ENCODE measurements around the gene ZBTB20.

Gene ZBTB20

DNA sequence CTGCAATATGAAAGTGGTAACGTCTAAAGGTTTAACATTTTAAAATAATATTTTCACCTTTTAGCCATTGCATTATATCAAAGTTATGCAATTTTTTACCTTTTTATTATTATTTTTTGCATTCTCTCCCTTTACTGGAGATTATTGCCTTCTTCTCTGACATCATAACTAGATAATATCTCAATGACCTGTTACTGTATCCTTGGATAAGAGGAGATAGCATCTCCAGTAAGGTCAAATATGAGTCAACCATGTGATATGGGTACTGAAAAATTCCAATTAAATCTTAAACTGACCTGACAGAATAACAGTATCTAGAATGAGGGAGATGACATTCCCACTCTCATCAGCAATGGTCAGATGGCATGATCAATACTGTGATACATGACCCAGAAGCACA is 108.3 kb downstream of the ZBTB20 start:
- TF ChIP-seq, protein P1, sequence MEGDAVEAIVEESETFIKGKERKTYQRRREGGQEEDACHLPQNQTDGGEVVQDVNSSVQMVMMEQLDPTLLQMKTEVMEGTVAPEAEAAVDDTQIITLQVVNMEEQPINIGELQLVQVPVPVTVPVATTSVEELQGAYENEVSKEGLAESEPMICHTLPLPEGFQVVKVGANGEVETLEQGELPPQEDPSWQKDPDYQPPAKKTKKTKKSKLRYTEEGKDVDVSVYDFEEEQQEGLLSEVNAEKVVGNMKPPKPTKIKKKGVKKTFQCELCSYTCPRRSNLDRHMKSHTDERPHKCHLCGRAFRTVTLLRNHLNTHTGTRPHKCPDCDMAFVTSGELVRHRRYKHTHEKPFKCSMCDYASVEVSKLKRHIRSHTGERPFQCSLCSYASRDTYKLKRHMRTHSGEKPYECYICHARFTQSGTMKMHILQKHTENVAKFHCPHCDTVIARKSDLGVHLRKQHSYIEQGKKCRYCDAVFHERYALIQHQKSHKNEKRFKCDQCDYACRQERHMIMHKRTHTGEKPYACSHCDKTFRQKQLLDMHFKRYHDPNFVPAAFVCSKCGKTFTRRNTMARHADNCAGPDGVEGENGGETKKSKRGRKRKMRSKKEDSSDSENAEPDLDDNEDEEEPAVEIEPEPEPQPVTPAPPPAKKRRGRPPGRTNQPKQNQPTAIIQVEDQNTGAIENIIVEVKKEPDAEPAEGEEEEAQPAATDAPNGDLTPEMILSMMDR (IDR thresholded peaks at IDR 0.05; ENCODE audit: low read depth, low read length, missing control alignments), result no peak
- DNase-seq (ENCODE audit: low read depth), result no peak

GRCh38 chr3:115022835-115023398 is 124.2 kb downstream of the ZBTB20 start:
- no peak overlapping the region for H3K4me3 ChIP-seq (ENCODE audit: low read depth, low read length)
- DNase-seq (ENCODE audit: low read depth), result no peak
- TF ChIP-seq, protein P1 (IDR thresholded peaks at IDR 0.05; ENCODE audit: low read depth, low read length, missing control alignments), result no peak

More for the DNA sequence above, 108.3 kb downstream of the ZBTB20 start:
- no peak overlapping the region for H3K4me3 ChIP-seq (ENCODE audit: low read depth, low read length)

- TF ChIP-seq, protein P1 (IDR thresholded peaks at IDR 0.05; ENCODE audit: low read depth, low read length, missing control alignments), result no peak
- DNase-seq (ENCODE audit: low read depth), result no peak
- no peak overlapping the region for H3K4me3 ChIP-seq (ENCODE audit: low read depth, low read length)
Measured at GRCh38 chr3:115022199-115022598, 124.9 kb downstream of the ZBTB20 start.

GRCh38 chr3:115021061-115021460 is 126.0 kb downstream of the ZBTB20 start:
- DNase-seq (ENCODE audit: low read depth), result no peak
- H3K4me3 ChIP-seq (ENCODE audit: low read depth, low read length), result no peak overlapping the region
- TF ChIP-seq, protein P1 (IDR thresholded peaks at IDR 0.05; ENCODE audit: low read depth, low read length, missing control alignments), result no peak

- no peak for DNase-seq (ENCODE audit: low read depth)
- no peak overlapping the region for H3K4me3 ChIP-seq (ENCODE audit: low read depth, low read length)
- TF ChIP-seq, protein P1 (IDR thresholded peaks at IDR 0.05; ENCODE audit: low read depth, low read length, missing control alignments), result no peak
Measured at GRCh38 chr3:115019900-115020299, 127.2 kb downstream of the ZBTB20 start.

DNA sequence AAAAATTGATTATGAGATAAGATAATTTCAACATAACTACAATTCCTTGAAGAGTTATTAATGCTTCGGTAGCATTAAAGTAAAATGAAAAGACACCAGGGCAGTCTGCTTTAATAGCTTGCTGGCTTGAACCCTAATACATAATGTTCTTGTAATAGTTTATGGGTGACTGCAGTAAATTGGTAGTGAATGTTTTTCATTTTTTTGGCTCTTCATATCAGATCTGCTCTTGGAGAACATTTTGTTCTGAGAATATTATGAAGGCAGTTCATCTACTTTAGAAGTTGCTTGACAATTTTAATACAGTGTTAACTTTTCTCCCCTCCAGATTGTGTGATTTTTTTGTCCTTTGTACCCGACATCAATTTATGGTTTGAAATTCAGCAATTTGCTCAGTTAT is 128.4 kb downstream of the ZBTB20 start:
- no peak for DNase-seq (ENCODE audit: low read depth)
- H3K4me3 ChIP-seq (ENCODE audit: low read depth, low read length), result no peak overlapping the region
- TF ChIP-seq, protein P1 (IDR thresholded peaks at IDR 0.05; ENCODE audit: low read depth, low read length, missing control alignments), result no peak

- no peak for DNase-seq (ENCODE audit: low read depth)
- TF ChIP-seq, protein P1 (IDR thresholded peaks at IDR 0.05; ENCODE audit: low read depth, low read length, missing control alignments), result no peak
- no peak overlapping the region for H3K4me3 ChIP-seq (ENCODE audit: low read depth, low read length)
Measured at GRCh38 chr3:115007966-115008365, 139.1 kb downstream of the ZBTB20 start.

All from GM12864 (cell line).